HUES6 (cell line): Measurements from ENCODE around the gene NMNAT2.

ENCODE experiments used
- H3K27ac ChIP-seq: 2 replicates; pipeline ENCODE4 v1.7.0; 2013; ENCODE audit warnings: low read depth, mild to moderate bottlenecking, low read length, inconsistent platforms
- H3K27me3 ChIP-seq: 2 replicates; pipeline ENCODE4 v1.6.1; 2013; ENCODE audit warnings: low read length; ENCODE audit not compliant: control insufficient read depth, insufficient read depth
- H3K36me3 ChIP-seq: 2 replicates; pipeline ENCODE4 v1.6.1; 2013; ENCODE audit warnings: low read length; ENCODE audit not compliant: control insufficient read depth, insufficient read depth
- H3K4me1 ChIP-seq: 2 replicates; pipeline ENCODE4 v1.6.1; 2013; ENCODE audit warnings: low read length; ENCODE audit not compliant: control insufficient read depth, insufficient read depth
- H3K4me3 ChIP-seq: 2 replicates; pipeline ENCODE4 v1.5.1; 2013; ENCODE audit warnings: low read depth, low read length
- H3K9ac ChIP-seq: one replicate; pipeline ENCODE4 v1.6.1; 2013; ENCODE audit warnings: mild to moderate bottlenecking, low read length
- H3K9me3 ChIP-seq: 2 replicates; pipeline ENCODE4 v1.6.1; 2013; ENCODE audit warnings: low read depth, low read length; ENCODE audit not compliant: control insufficient read depth, insufficient read depth

NMNAT2 gene

GRCh38 chr1:183209533-183210158 is 208.5 kb downstream of the NMNAT2 start:
- no peaks in the 10 kb centered on the region for H3K36me3 ChIP-seq
- no peaks in the 10 kb centered on the region for H3K4me1 ChIP-seq
- H3K27ac ChIP-seq = no peak overlapping the region
- no peaks in the 10 kb centered on the region for H3K27me3 ChIP-seq
- H3K9ac ChIP-seq = no peak overlapping the region
- no peak overlapping the region for H3K4me3 ChIP-seq
- no peaks in the 10 kb centered on the region for H3K9me3 ChIP-seq

GRCh38 chr1:183206538-183207122 is 211.6 kb downstream of the NMNAT2 start:
- no peaks in the 10 kb centered on the region for H3K36me3 ChIP-seq
- H3K27me3 ChIP-seq = no peaks in the 10 kb centered on the region
- H3K4me3 ChIP-seq = no peak overlapping the region
- H3K9me3 ChIP-seq = no peaks in the 10 kb centered on the region
- 0 out of 2 replicates have a peak, but pooled peaks cover 5% of the 10 kb centered on the region for H3K4me1 ChIP-seq
- H3K9ac ChIP-seq = no peak overlapping the region
- no peak overlapping the region for H3K27ac ChIP-seq

DNA sequence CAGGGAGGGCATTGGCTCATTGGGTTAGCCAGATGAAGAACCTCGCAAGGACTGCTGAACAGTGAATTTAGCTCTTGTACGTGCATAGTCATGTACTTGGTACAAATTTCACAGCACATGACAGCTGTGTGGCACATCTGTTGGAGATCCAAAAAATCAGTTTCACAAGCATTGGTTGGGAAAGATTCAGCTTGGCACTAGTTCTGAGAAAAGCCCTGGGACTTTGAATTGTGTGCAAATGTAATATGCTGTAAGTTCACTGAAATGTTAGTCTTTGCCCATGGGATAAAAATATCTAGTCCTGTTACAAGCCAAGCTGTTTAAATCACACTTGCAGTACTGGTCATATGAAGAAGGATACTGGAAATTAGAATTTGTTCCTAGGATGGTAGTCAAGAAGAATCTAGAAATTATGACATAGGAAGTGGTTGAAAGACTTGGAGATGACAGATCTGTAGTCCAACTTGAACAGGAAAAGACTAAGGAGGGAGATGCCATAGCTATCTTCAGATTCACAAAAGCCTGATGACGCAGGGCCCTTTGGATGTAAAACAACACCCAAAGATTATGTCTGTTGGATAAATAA is 212.9 kb downstream of the NMNAT2 start:
- peaks cover 5% of the 10 kb centered on the region; the same call in 1 of the 2 replicates for H3K4me1 ChIP-seq
- no peaks in the 10 kb centered on the region for H3K27me3 ChIP-seq
- no peaks in the 10 kb centered on the region for H3K36me3 ChIP-seq
- H3K4me3 ChIP-seq = no peak overlapping the region
- no peaks in the 10 kb centered on the region for H3K9me3 ChIP-seq
- no peak overlapping the region for H3K27ac ChIP-seq
- H3K9ac ChIP-seq = no peak overlapping the region

DNA sequence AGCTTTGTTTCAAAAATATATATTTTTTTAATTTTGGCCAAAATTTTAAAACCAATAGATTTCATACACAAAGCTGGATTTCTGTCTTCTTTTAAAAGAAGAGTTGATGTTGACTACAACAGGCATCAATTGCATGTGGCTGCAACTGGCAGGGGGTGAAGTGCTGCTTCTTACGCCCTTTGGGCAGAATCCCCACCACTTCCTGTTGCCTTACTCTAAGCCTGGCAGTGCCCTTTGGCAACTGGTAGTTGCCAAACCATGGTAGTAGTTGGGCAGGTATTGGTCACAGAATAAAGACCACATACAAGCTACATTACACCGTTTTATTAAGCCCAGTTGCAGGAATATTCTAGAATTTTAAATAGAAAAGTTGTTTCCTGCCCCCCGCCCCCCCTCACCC is 215.1 kb downstream of the NMNAT2 start:
- Histone ChIP-seq H3K9me3 (no peaks in the 10 kb centered on the region), H3K4me1 (peaks cover 5% of the 10 kb centered on the region; the same call in 1 of the 2 replicates), H3K36me3 (no peaks in the 10 kb centered on the region), H3K27me3 (no peaks in the 10 kb centered on the region), H3K9ac (no peak overlapping the region), H3K27ac (no peak overlapping the region), H3K4me3 (no peak overlapping the region)

DNA sequence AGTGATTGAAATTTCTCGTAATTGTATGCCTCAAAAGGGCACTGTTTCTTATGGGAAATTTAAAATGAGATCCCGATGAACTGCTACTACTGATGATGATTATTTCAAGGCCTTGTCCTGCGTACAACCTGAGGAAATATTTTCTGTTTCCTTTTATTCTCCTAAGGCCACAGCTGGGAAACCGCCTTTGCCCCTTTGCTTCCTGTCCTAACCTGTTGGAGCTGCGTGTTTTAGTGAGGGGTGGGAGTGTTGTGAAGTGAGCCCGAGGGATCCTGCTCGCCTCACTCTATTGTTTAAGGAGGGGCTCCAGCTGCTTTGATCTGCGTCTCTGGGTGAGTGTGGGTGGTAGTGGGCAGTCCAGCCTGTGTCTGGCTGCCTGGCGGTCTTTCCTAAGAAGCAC is 217.7 kb downstream of the NMNAT2 start:
- Histone ChIP-seq H3K4me3 (no peak overlapping the region), H3K27ac (no peak overlapping the region), H3K9me3 (no peaks in the 10 kb centered on the region), H3K36me3 (no peaks in the 10 kb centered on the region), H3K27me3 (no peaks in the 10 kb centered on the region), H3K4me1 (peaks cover 8% of the 10 kb centered on the region), H3K9ac (no peak overlapping the region)

DNA sequence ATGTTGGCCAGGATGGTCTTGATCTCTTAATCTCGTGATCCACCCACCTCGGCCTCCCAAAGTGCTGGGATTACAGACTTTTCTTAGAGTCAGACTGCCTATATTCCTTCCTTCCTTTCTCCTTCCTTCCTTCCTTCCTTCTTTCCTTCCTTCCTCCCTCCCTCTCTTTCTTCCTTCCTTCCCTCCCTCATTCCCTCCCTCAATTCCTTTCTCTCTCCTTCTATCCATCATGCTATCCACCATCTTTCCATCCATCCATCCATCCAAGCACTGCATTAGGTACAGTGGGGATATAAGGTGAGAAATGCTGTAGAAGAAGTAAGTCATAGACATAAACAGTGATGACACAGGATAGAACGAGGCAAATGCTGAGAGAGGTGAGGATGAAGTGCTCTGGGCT is 218.9 kb downstream of the NMNAT2 start:
- H3K9ac ChIP-seq = no peak overlapping the region
- H3K27me3 ChIP-seq = no peaks in the 10 kb centered on the region
- no peaks in the 10 kb centered on the region for H3K9me3 ChIP-seq
- peaks cover 19% of the 10 kb centered on the region for H3K4me1 ChIP-seq
- H3K36me3 ChIP-seq = no peaks in the 10 kb centered on the region
- H3K4me3 ChIP-seq = no peak overlapping the region
- H3K27ac ChIP-seq = no peak overlapping the region

DNA sequence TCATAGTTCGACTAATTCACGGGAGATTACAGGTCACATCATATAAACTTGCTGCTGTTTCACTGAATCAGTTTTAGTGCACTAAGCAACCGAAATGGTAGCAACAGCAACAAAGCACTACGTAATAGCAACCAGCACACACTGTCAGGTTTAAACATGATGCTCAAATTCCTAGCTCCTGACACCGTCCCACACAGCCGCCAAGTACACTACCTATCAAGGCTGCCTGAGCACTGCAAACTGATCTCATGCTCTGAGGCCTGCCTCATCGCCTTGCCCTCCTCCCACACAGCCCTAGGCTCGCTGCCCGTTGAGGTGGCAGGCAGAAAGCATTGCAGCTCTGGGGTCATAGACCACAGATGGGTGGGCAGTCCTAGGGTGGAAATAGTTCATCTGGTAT is 219.7 kb downstream of the NMNAT2 start:
- Histone ChIP-seq H3K4me3 (no peak overlapping the region), H3K27ac (no peak overlapping the region), H3K36me3 (no peaks in the 10 kb centered on the region), H3K9ac (no peak overlapping the region), H3K27me3 (no peaks in the 10 kb centered on the region), H3K4me1 (peaks cover 18% of the 10 kb centered on the region), H3K9me3 (no peaks in the 10 kb centered on the region)
